AG09319 (cell line): ENCODE results near the gene UPB1.

Experiments used
- DNase-seq: peaks from one replicate; pipeline ENCODE4 v3.0.0-alpha.2; 2010; ENCODE audit warnings: low read depth; ENCODE audit errors: extremely low read depth
- CTCF ChIP-seq: IDR thresholded peaks from 2 replicates; pipeline ENCODE4 v1.5.1; 2011; ENCODE audit warnings: low read depth, mild to moderate bottlenecking, inconsistent platforms, low read length, moderate library complexity

UPB1 gene

GRCh38 chr22:24455751-24456426, 39.2 kb upstream of the UPB1 start:
- DNase-seq: no peak
- no peak for TF ChIP-seq CTCF

DNA sequence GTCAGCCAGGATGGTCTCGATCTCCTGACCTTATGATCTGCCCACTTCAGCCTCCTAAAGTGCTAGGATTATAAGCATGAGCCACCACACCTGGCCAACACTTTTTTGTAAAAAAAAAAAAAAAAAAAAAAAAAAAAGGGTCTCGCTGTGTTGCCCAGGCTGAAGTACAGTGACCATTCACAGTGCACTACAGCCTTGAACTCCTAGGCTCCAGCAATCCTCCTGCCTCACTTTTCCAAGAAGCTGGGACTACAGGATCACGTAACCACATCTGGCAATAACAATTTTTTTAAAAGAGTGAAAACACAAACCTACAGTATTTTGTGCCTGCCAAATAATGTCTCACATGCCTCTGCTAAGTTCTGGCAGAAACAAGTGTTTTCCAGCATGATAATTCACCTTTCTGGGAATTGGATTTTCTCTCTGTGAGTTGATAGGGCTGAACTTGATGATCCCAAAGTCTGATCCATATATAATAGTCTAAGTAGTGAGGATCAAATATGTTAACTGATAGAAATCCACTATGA, 37.2 kb upstream of the UPB1 start:
- no peak for TF ChIP-seq CTCF
- no peak for DNase-seq

DNA sequence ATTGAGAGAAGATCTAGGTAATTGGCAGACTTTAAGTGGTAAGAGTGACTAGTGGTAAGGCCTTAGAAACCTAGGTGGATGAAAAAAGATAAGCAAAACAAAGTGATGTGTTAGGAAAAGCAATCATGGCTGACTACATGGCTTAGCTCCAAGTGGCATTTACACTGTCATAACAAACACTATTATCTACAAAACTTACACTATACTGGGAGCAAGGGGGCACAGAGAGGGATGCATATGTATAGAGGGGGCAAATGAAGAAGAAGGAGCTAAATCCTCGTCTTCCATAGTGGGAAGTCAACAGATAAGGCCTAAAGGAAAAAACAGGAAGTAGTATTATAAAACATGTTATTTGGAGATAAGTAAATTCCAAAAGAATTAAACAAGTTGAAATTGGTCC, 35.2 kb upstream of the UPB1 start:
- TF ChIP-seq CTCF: no peak
- DNase-seq: no peak

GRCh38 chr22:24460418-24461089, 34.6 kb upstream of the UPB1 start:
- no peak for TF ChIP-seq CTCF
- no peak for DNase-seq

GRCh38 chr22:24463071-24463760, 31.9 kb upstream of the UPB1 start:
- DNase-seq: no peak
- no peak for TF ChIP-seq CTCF

DNA sequence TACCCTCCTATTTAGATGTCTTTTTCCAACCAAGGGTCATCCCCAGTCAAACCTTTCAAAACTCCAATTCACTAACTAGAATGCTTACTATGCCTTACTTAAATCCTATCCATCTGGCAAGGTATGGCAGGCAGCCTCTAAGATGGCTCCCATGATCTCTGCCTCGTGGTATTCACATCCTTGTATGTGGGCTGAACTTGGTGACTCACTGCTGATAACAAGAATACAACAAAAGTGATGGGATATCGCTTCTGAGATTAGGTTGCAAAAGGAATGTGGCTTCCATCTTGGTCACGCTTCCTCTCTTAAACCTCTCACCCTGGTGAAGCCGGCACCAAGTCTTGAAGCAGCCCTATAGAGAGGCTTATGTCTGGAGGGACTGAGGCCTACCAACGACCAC, 29.6 kb upstream of the UPB1 start:
- no peak for DNase-seq
- TF ChIP-seq CTCF: no peak

GRCh38 chr22:24465975-24466374, 29.2 kb upstream of the UPB1 start:
- DNase-seq: no peak
- TF ChIP-seq CTCF: no peak
